Measurements from ENCODE around the gene IMMP2L.

DNA sequence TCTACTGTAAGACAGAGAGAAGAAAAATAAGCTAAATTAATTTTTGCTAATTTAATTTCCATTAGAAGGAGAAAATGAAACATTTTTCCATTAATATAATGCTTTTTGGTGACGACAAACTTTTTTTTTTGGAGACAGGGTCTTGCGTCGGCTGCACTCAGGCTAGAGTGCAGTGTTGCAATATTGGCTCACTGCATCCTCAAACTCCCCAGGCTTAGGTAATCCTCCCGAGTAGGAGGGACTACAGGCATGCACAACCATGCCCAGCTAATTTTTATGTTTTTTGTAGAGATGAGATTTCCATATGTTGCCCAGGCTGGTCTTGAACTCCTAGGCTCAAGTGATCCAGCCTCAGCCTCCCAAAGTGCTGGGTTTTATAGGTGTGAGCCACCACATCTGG lies 701.1 kb downstream of the IMMP2L start:
- TF ChIP-seq, protein P1, sequence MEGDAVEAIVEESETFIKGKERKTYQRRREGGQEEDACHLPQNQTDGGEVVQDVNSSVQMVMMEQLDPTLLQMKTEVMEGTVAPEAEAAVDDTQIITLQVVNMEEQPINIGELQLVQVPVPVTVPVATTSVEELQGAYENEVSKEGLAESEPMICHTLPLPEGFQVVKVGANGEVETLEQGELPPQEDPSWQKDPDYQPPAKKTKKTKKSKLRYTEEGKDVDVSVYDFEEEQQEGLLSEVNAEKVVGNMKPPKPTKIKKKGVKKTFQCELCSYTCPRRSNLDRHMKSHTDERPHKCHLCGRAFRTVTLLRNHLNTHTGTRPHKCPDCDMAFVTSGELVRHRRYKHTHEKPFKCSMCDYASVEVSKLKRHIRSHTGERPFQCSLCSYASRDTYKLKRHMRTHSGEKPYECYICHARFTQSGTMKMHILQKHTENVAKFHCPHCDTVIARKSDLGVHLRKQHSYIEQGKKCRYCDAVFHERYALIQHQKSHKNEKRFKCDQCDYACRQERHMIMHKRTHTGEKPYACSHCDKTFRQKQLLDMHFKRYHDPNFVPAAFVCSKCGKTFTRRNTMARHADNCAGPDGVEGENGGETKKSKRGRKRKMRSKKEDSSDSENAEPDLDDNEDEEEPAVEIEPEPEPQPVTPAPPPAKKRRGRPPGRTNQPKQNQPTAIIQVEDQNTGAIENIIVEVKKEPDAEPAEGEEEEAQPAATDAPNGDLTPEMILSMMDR (IDR thresholded peaks at IDR 0.05) = no peak
- no peak for TF ChIP-seq POLR2AphosphoS5 (IDR thresholded peaks at IDR 0.05; ENCODE audit: low read depth, low read length)
- TF ChIP-seq, protein P2, sequence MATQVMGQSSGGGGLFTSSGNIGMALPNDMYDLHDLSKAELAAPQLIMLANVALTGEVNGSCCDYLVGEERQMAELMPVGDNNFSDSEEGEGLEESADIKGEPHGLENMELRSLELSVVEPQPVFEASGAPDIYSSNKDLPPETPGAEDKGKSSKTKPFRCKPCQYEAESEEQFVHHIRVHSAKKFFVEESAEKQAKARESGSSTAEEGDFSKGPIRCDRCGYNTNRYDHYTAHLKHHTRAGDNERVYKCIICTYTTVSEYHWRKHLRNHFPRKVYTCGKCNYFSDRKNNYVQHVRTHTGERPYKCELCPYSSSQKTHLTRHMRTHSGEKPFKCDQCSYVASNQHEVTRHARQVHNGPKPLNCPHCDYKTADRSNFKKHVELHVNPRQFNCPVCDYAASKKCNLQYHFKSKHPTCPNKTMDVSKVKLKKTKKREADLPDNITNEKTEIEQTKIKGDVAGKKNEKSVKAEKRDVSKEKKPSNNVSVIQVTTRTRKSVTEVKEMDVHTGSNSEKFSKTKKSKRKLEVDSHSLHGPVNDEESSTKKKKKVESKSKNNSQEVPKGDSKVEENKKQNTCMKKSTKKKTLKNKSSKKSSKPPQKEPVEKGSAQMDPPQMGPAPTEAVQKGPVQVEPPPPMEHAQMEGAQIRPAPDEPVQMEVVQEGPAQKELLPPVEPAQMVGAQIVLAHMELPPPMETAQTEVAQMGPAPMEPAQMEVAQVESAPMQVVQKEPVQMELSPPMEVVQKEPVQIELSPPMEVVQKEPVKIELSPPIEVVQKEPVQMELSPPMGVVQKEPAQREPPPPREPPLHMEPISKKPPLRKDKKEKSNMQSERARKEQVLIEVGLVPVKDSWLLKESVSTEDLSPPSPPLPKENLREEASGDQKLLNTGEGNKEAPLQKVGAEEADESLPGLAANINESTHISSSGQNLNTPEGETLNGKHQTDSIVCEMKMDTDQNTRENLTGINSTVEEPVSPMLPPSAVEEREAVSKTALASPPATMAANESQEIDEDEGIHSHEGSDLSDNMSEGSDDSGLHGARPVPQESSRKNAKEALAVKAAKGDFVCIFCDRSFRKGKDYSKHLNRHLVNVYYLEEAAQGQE (IDR thresholded peaks at IDR 0.05; ENCODE audit: insufficient read depth in 1 of 2, low read depth in 2 of 2, low read length in 1 of 2) = no peak
- no peak for TF ChIP-seq SIN3A (IDR thresholded peaks at IDR 0.05; ENCODE audit: borderline replicate concordance, insufficient read depth, low read depth, low read length)
